DMS153 (cell line): Measurements from ENCODE around the gene RNMT.
"Not testable (repeated sequence)": the region's sequence is repeated elsewhere in the genome, so short reads cannot be mapped to it uniquely, and the experiment has no call there.

Experiments
- DNase-seq: peaks from one replicate; lab custom pipeline; 2025; lab: John Stamatoyannopoulos, UW

Gene RNMT

GRCh38 chr18:13735681-13736080, 9.2 kb downstream of the RNMT start:
- DNase-seq, result no peak

- DNase-seq, result no peak
Measured at GRCh38 chr18:13745696-13746095, 19.2 kb downstream of the RNMT start.

GRCh38 chr18:13746633-13747032, 20.2 kb downstream of the RNMT start:
- DNase-seq, result no peak

GRCh38 chr18:13751599-13751998, 25.1 kb downstream of the RNMT start:
- DNase-seq, result not testable (repeated sequence)

- DNase-seq, result no peak
Measured at GRCh38 chr18:13756261-13756660, 29.8 kb downstream of the RNMT start.

GRCh38 chr18:13756671-13757070, 30.2 kb downstream of the RNMT start:
- no peak for DNase-seq

GRCh38 chr18:13758622-13759021, 32.1 kb downstream of the RNMT start:
- no peak for DNase-seq

- DNase-seq, result no peak
Measured at GRCh38 chr18:13760047-13760446, 33.6 kb downstream of the RNMT start.

GRCh38 chr18:13762690-13763439, 36.4 kb downstream of the RNMT start:
- no peak for DNase-seq

- DNase-seq, result no peak
Measured at GRCh38 chr18:13775058-13775457, 48.6 kb downstream of the RNMT start.

GRCh38 chr18:13791181-13791580, 64.7 kb downstream of the RNMT start:
- DNase-seq, result no peak

GRCh38 chr18:13793819-13794218, 67.3 kb downstream of the RNMT start:
- DNase-seq, result no peak

- no peak for DNase-seq
Measured at GRCh38 chr18:13796515-13796914, 70.0 kb downstream of the RNMT start.

- no peak for DNase-seq
Measured at GRCh38 chr18:13797157-13797611, 70.7 kb downstream of the RNMT start.

GRCh38 chr18:13799396-13799795, 72.9 kb downstream of the RNMT start:
- DNase-seq, result no peak

GRCh38 chr18:13800505-13801259, 74.2 kb downstream of the RNMT start:
- DNase-seq, result no peak

- no peak for DNase-seq
Measured at GRCh38 chr18:13801260-13801601, 74.8 kb downstream of the RNMT start.

- no peak for DNase-seq
Measured at GRCh38 chr18:13804305-13804704, 77.8 kb downstream of the RNMT start.

GRCh38 chr18:13808294-13809042, 82.0 kb downstream of the RNMT start:
- DNase-seq, result no peak

GRCh38 chr18:13809043-13809430, 82.6 kb downstream of the RNMT start:
- DNase-seq, result no peak

GRCh38 chr18:13809531-13810255, 83.2 kb downstream of the RNMT start:
- DNase-seq, result no peak

GRCh38 chr18:13810950-13811485, 84.5 kb downstream of the RNMT start:
- DNase-seq, result no peak
